ENCODE results near the gene FBXL20.
"Not testable (repeated sequence)": the region's sequence is repeated elsewhere in the genome, so short reads cannot be mapped to it uniquely, and the experiment has no call there.

Gene FBXL20

DNA sequence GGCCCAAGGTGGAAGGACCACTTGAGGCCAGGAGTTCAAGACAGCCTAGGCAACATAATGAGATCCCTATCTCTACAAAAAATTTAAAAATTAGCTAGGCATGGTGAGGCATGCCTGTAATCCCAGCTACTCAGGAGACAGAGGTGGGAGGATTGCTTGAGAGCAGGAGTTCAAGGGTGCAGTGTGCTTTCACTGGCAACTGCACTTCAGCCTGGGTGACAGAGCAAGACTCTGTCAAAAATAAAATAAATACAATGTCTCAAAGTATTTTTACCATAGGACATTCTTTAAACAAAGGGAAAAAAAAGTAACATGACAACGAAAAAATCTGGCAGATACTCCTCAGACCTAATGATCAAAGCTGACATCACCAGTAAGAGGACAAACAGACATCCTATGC, 72.6 kb downstream of the FBXL20 start:
- no peak for DNase-seq (ENCODE audit: low read depth in 2 of 2)

GRCh38 chr17:39327109-39327508, 74.3 kb downstream of the FBXL20 start:
- no peak for DNase-seq (ENCODE audit: low read depth in 2 of 2)

DNA sequence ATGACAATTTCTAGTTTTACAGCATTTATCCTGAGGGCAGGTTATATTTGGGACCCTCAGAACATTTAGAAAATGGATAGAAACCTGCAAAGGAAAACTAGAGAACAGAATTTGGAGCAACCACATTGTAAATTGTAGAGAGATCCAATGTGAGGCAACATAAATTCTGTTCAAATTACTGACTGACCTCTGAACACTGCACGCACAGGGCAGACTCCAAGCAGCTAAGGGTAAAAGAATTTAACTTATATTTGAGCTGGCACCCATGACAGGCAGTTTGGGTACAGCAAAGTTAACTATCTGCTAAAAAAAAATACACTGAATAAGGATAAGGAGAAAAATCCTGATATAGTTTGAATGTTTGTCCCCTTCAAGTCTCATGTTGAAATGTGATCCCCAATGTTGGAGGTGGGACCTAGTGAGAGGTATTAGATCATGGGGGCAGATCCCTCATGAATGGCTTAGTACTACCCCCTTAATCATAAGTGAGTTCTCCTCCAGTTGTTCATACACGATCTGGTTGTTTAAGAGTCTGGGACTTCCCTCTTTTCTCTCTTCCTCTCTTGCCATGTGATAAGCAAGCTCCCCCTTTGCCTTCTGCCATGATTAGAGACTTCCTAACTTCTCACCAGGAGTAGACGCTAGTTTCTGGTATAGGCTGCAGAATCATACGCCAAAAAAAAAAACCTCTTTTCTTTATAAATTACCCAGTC, 75.7 kb downstream of the FBXL20 start:
- no peak for DNase-seq (ENCODE audit: low read depth in 2 of 2)

DNA sequence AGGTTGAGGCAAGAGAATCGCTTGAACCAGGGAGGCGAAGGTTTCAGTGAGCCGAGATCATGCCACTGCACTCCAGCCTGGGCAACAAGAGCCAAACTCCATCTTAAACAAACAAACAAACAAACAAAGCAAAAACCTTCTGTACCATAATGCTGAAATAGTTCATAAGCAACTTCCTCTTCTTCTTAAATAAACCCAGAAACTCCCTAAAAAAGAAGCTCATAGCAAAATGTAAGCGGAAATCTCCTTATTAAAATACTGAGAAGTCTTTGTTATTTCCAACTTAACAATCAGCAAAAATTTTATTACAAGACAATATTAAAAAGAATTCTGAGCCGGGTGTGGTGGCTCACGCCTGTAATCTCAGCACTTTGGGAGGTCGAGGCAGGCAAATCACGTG, 82.8 kb downstream of the FBXL20 start:
- no peak for DNase-seq (ENCODE audit: low read depth in 2 of 2)

DNA sequence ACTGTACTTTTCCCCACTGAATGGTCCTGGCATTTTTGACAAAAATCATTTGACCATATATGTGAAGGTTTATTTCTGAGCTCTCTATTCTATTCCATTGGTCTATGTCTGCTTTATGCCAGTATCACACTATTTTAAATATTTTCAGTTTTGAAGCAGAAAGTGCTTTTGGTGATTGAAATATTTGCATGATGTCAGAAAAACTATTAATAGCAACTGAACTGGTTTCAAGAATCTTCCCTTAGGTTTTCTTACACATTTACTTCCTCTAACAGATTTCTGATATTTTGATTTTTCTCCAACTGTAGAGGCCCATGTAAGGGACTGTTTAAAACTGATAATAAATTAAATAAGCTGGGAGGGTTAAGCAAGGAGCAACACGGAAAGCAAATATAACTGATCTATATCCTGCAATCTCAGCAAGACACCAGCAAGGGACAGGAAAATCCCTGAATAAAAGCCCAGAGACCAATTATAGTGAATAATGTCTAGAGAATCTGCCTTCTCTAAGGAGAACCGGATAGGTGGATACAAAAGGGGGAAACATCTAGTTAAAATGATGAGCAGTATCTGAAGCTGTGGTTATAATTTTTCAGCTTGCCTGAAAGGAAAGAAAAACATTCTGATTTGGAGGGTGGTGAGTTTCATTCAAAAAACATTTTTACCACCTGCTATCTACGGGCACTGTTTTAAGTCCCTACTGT, 94.8 kb downstream of the FBXL20 start:
- no peak for DNase-seq (ENCODE audit: low read depth in 2 of 2)

GRCh38 chr17:39305978-39306377, 95.4 kb downstream of the FBXL20 start:
- no peak for DNase-seq (ENCODE audit: low read depth in 2 of 2)

- no peak for DNase-seq (ENCODE audit: low read depth in 2 of 2)
These were observed 97.2 kb downstream of the FBXL20 start for GRCh38 chr17:39304188-39304587.

- DNase-seq (ENCODE audit: low read depth in 2 of 2) = no peak
These were observed 107.4 kb downstream of the FBXL20 start for GRCh38 chr17:39294060-39294459.

DNA sequence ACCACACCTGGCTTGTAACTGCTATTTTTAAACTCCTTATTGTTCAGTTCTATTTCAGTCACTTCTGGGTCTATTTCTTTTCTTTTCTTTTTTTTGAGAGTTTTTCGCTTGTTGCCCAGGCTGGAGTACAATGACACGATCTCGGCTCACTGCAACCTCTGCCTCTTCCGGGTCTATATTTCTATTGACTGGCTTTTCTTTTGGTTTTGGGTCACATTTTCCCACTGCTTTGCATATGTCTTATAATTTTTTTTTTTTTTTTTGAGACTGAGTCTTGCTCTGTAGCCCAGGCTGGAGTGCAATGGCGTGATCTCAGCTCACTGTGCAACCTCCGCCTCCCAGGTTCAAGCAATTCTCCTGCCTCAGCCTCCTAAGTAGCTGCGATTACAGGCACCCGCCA, 108.9 kb downstream of the FBXL20 start:
- DNase-seq (ENCODE audit: low read depth in 2 of 2) = not testable (repeated sequence)

- not testable (repeated sequence) for DNase-seq (ENCODE audit: low read depth in 2 of 2)
These were observed 114.9 kb downstream of the FBXL20 start for GRCh38 chr17:39286513-39286912.

- no peak for DNase-seq (ENCODE audit: low read depth in 2 of 2)
These were observed 116.7 kb downstream of the FBXL20 start for GRCh38 chr17:39284685-39285084.

DNA sequence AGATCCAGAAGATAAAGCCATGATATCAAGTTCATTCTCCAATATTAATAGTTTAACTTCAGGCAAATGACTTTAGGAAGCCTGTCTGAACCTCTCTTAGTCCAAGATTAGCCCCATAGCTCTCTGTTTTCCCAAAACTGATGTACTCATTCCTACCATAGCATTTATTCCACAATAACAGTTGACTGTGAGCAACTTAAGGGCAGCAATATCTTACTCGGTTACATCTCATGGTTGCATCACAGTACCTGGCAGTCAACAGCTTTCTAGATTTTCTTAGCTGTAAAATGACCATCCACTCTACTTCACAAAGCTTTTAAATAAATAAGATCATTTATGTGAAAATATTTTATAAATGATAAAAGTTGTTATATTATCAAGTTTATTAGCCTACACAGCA, 117.5 kb downstream of the FBXL20 start:
- DNase-seq (ENCODE audit: low read depth in 2 of 2) = no peak

- no peak for DNase-seq (ENCODE audit: low read depth in 2 of 2)
These were observed 118.3 kb downstream of the FBXL20 start for GRCh38 chr17:39283098-39283497.

DNA sequence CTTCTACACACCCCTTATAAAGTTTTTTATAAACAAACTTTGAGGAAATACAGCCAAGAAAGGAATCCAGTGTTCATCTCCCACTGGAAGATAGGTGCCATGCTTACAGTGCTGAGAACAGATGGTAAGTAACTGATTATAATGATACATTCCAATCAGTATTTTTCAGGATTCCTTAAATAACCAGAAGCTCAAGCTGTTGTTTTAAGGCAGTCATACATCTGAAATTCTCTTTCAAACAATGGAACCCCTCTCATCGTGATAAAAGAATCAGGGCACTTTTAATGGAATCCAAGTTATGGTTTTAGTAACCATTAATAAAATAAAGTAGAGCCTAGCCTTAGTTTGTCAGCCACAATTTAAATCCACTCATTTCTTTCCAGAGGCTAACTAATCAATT, 119.6 kb downstream of the FBXL20 start:
- DNase-seq (ENCODE audit: low read depth in 2 of 2) = no peak

GRCh38 chr17:39278246-39278645, 123.2 kb downstream of the FBXL20 start:
- not testable (repeated sequence) for DNase-seq (ENCODE audit: low read depth in 2 of 2)

GRCh38 chr17:39277110-39277509, 124.3 kb downstream of the FBXL20 start:
- DNase-seq (ENCODE audit: low read depth in 2 of 2) = no peak

DNA sequence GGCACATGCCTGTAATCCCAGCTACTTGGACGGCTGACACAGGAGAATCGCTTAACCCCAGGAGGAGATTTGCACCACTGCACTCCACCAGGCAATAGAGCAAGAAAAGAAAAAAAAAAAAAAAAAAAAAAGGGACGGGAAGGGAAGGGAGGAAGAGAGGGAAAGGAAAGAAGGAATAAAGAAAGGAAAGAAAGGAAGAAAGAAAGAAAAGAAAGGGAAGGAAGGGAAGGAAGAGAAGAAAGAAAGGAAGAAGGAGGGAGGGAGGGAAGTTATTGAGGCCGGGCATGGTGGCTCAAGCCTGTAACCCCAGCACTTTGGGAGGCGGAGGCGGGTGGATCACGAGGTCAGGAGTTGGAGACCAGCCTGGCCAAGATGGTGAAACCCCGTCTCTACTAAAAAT, 125.3 kb downstream of the FBXL20 start:
- no peak for DNase-seq (ENCODE audit: low read depth in 2 of 2)

DNA sequence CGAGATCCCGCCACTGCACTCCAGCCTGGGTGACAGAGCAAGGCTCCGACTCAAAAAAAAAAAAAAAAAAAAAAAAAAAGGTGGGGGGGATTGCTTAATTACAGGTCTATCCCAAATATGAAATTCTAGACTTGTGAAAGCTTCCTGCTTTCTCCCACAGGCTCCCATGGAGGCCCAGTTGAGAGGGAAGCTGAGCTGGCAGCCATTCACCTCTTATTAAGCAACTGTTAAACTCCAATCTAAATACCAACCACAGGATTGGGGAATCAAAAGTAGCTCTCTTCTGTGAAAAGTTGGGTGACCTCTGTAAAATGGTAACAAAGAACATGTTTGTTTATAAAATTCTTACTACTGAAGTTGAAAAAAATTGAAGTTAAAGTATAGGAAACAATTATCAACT, 129.9 kb downstream of the FBXL20 start:
- DNase-seq (ENCODE audit: low read depth in 2 of 2) = no peak

- no peak for DNase-seq (ENCODE audit: low read depth in 2 of 2)
These were observed 130.5 kb downstream of the FBXL20 start for GRCh38 chr17:39270923-39271322.

DNA sequence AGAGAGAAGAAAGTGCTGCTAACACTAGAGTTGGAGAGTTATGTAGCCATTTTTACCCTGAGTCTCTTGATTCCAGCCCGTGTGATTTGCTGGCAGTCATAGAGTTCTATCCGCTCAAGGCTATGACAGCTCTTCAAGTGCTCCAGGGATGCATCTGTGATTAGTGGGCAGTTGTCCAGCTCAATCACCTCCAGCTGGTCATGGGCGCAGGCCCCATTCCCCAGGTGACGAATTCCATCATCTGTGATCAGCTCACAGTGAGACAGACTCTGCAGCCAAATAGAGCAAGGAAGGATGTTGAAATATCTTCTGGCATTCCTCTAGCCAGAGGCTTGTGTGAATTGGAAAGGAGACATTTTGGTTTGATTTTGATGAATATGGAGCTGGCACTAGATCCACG, 137.3 kb downstream of the FBXL20 start:
- DNase-seq (ENCODE audit: low read depth in 2 of 2) = no peak

GRCh38 chr17:39261286-39261685, 140.1 kb downstream of the FBXL20 start:
- no peak for DNase-seq (ENCODE audit: low read depth in 2 of 2)

- no peak for DNase-seq (ENCODE audit: low read depth in 2 of 2)
These were observed 148.5 kb downstream of the FBXL20 start for GRCh38 chr17:39252788-39253460.

DNA sequence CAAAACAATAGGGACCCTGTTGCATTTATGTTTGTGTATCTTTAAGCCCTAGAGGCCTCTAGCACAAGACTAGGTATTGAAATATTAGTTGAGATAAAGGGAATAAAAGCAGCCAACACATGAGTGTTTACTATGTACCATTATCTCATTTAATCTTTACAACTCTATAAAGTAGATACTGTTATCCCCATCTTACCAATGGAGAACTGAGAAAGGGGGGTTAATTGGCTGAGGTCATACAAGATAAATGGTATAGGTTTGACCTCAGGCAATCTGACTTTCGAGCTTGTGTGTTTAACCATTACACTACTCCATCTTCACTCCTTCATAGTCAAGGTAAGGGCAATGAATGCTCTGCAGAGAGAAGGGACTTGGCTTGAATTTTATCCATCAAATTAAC, 149.4 kb downstream of the FBXL20 start:
- no peak for DNase-seq (ENCODE audit: low read depth in 2 of 2)

Measured in stimulated activated CD4-positive, alpha-beta T cell treated with anti-CD3 and anti-CD28 coated beads, Interleukin-4, amount 100 ng/mL, for 48 hours (primary cell).